Measurements from ENCODE around the gene C9.

GRCh38 chr5:39235648-39236047 lies 128.6 kb downstream of the C9 start:
- no peak for TF ChIP-seq CTCF (IDR thresholded peaks at IDR 0.05; ENCODE audit: low read depth, low read length, missing input control)
- TF ChIP-seq MAX (IDR thresholded peaks at IDR 0.05): no peak
- TF ChIP-seq REST (IDR thresholded peaks at IDR 0.05): no peak
- no peak for TF ChIP-seq HNF4G (IDR thresholded peaks at IDR 0.05)
- TF ChIP-seq EGR1 (IDR thresholded peaks at IDR 0.05; ENCODE audit: low read depth in 2 of 2): no peak
- TF ChIP-seq, protein P1, sequence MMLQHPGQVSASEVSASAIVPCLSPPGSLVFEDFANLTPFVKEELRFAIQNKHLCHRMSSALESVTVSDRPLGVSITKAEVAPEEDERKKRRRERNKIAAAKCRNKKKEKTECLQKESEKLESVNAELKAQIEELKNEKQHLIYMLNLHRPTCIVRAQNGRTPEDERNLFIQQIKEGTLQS (IDR thresholded peaks at IDR 0.05): no peak
- no peak for TF ChIP-seq RAD21 (IDR thresholded peaks at IDR 0.05)
- no peak for TF ChIP-seq GABPA (IDR thresholded peaks at IDR 0.05 in 1 of 2, conservative IDR thresholded peaks at IDR 0.05 in 1 of 2)
- TF ChIP-seq ZBTB33 (IDR thresholded peaks at IDR 0.05): no peak
- TF ChIP-seq JUND (IDR thresholded peaks at IDR 0.05): no peak
- TF ChIP-seq YY1 (IDR thresholded peaks at IDR 0.05): no peak
- TF ChIP-seq HNF4A (conservative IDR thresholded peaks at IDR 0.05): no peak
- TF ChIP-seq TAF1 (conservative IDR thresholded peaks at IDR 0.05): no peak
- no peak for TF ChIP-seq FOXA1 (IDR thresholded peaks at IDR 0.05)

All from liver (tissue), 3 donors.